Central memory CD8-positive, alpha-beta T cell (primary cell): Measurements from ENCODE around the gene ELAVL4.

Source experiments
- ATAC-seq: fragments of 150-1000 bp; cut with Tn5 transposase; replicated peaks from 2 replicates; pipeline ENCODE4 v1.10.0; 2022; ENCODE audit warnings: mild to moderate bottlenecking, moderate FRiP score, moderate number of reproducible peaks; ENCODE audit not compliant: poor library complexity, severe bottlenecking; ENCODE audit errors: extremely low read depth
- DNase-seq, 2 donors: peaks; one replicate each; pipeline ENCODE4 v3.0.0; 2021; ENCODE audit warnings: low spot score in 2 of 2
- H3K27ac Mint-ChIP-seq: one replicate; pipeline ENCODE4 v1.8.0; 2022; ENCODE audit warnings: low read depth, mild to moderate bottlenecking, moderate library complexity, mixed read lengths
- H3K27me3 Mint-ChIP-seq: one replicate; pipeline ENCODE4 v1.8.0; 2022; ENCODE audit warnings: mixed read lengths
- H3K36me3 Mint-ChIP-seq: one replicate; pipeline ENCODE4 v1.8.0; 2022; ENCODE audit warnings: mild to moderate bottlenecking, moderate library complexity, mixed read lengths; ENCODE audit not compliant: insufficient read depth
- H3K4me1 Mint-ChIP-seq: one replicate; pipeline ENCODE4 v1.8.0; 2022; ENCODE audit warnings: mixed read lengths
- H3K4me3 Mint-ChIP-seq: one replicate; pipeline ENCODE4 v1.8.0; 2022; ENCODE audit warnings: mild to moderate bottlenecking, moderate library complexity, mixed read lengths
- H3K9me3 Mint-ChIP-seq: one replicate; pipeline ENCODE4 v1.8.0; 2022; ENCODE audit warnings: mixed read lengths

Gene ELAVL4

DNA sequence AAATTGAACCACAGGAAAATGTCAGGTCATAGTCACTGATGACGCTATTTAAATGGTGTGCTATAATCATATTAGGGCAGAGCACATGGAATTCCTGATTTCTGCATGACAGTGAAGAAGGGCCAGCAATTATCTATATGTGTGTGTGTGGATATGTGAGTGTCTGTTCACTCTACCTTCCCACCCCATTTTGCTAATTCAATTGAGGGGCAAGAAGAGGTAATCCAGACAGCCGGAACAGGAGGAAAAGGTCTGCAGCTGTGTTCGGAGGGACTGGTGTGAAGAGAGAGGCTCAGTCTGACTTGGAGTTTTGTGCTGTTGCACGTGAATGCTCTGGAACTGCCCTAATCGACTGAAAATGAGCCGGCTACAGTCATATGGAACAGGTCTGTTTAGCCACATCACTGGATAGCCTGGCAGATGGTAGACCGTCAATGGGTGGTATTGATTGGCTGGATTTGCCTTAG is 5.1 kb upstream of the ELAVL4 start:
- no peak for DNase-seq
- no peak overlapping the region for H3K27ac Mint-ChIP-seq
- H3K27me3 Mint-ChIP-seq = peaks cover 70% of the 10 kb centered on the region
- no peaks in the 10 kb centered on the region for H3K4me1 Mint-ChIP-seq
- no peaks in the 10 kb centered on the region for H3K36me3 Mint-ChIP-seq
- no peak overlapping the region for H3K4me3 Mint-ChIP-seq
- ATAC-seq = no peak
- H3K9me3 Mint-ChIP-seq = no peaks in the 10 kb centered on the region

DNA sequence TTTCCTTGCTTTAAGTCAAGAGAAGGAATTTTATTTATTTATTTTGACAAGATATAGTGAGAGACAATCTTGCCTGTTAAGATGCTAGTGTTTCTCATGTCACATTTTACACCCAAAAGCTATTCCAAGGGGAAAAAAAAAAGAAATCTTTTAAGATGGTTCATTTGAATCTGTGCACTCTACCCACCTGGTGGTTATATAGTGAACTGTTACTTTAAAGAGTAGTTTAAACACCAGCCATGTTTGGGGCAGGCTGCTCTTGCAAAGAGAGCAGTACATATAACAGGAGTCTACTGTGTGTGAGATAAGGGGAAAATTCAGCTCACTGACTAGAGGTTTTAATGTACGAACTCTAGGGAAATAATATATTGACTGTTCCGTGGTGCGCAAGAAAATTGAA is 3.3 kb upstream of the ELAVL4 start:
- Mint-ChIP-seq H3K36me3 (peaks cover 2% of the 10 kb centered on the region), H3K27me3 (peaks cover 83% of the 10 kb centered on the region), H3K27ac (no peak overlapping the region), H3K4me3 (no peak overlapping the region), H3K9me3 (no peaks in the 10 kb centered on the region), H3K4me1 (peaks cover 12% of the 10 kb centered on the region)
- ATAC-seq = no peak
- no peak for DNase-seq

DNA sequence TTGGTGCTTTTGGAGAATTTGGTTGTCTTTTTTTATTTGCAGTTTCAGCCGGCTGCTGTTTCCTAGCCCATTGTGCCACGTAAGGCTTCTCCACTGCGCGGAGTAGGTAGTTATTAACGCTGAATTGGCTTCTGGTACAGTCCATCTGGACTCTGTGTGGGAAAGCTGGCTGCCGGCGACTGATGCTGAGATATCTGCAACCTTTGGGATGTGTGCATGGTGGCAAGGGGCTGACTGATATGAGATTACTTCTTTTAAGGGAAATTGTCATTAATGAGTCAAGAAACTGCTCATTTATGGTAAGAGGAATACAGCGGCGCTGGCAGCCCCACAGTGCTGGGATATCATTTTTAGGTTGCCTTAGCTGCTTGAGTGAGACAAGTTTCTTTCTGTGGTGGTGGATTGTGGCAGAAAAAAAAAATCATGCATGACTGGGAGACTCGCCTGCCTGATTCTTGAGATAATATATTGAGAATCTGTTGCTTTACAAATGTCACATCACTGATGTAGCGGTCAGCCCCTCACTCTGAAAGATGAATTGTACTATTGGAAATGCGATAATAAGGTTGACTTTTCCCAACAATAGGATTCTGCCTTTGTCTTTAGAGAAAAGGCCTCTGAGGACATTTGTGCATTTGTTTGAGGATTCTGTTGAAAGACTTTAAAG is 2.5 kb upstream of the ELAVL4 start:
- DNase-seq (no peak), ATAC-seq (no peak)
- Mint-ChIP-seq H3K4me3 (no peak overlapping the region), H3K36me3 (peaks cover 2% of the 10 kb centered on the region), H3K27ac (no peak overlapping the region), H3K9me3 (no peaks in the 10 kb centered on the region), H3K4me1 (peaks cover 19% of the 10 kb centered on the region), H3K27me3 (peaks cover 85% of the 10 kb centered on the region)

DNA sequence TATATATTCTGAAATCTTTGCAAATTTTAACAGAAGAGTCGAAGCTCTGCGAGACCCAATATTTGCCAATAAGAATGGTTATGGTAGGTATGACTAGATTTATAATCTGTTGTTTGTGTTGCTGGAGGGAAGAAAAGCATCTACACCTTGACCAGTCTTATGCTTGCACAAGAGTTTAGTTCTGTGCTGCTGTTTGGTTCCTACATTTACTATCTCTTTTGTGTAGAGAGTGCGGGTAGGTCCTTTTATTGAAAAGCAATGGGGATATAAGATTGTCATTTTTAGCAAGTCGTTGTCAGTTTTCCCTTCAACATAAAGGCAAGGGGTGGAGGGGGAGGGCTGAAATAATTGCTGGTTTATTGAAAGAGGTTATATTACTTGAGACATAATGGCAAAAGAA is 396 bp downstream of the ELAVL4 start:
- ATAC-seq (no peak), DNase-seq (no peak)
- H3K27me3 Mint-ChIP-seq = peaks cover 85% of the 10 kb centered on the region
- peak overlapping the region; percentile 63 for H3K4me3 Mint-ChIP-seq
- no peak overlapping the region for H3K27ac Mint-ChIP-seq
- H3K36me3 Mint-ChIP-seq = peaks cover 2% of the 10 kb centered on the region
- peaks cover 19% of the 10 kb centered on the region for H3K4me1 Mint-ChIP-seq
- H3K9me3 Mint-ChIP-seq = no peaks in the 10 kb centered on the region

DNA sequence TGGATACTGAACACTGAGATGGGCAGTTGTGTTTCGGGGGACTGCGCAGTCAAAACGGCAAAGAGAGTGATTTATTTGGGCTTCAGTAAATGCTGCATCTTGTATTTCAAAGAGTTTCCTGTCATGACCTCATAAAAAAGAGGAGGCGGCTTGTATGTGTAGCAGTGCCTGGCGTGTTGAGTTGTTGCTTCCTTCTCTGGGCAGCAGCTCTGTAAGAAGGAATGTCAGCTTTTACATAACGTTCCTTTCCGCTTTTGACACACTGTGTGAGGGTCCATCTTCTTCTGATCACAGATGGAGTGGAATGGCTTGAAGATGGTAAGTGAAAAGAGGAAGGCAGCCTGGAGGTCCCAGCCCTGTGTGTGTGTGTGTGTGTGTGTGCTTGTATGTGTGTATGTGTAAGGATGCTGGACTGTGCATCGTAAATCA is 941 bp downstream of the ELAVL4 start:
- Mint-ChIP-seq H3K4me1 (peaks cover 19% of the 10 kb centered on the region), H3K27me3 (peaks cover 85% of the 10 kb centered on the region), H3K27ac (no peak overlapping the region), H3K4me3 (peak overlapping the region; percentile 63), H3K36me3 (peaks cover 2% of the 10 kb centered on the region), H3K9me3 (no peaks in the 10 kb centered on the region)
- DNase-seq = no peak
- peak; percentile 56 for ATAC-seq

DNA sequence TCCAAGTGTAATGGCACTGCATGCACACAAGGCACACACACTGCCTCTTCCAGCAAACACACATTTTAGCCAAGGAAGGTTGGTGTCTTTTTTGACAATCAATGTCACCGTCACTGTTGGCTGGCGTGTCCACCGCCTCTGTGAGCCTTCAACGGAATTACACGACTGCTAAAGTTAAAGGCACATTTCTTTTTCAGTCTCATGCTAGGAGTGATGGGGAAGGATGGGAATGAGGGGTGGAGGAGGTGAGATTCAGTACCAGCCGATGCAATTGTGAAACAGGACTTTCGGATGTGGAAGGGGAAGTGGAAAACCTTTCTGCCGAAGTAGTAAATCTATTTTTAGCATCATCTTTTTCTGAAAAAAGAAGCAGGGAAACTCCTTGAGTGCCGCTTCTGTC is 1.4 kb downstream of the ELAVL4 start:
- H3K4me3 Mint-ChIP-seq = peak overlapping the region; percentile 63
- no peak for DNase-seq
- H3K27ac Mint-ChIP-seq = no peak overlapping the region
- H3K36me3 Mint-ChIP-seq = peaks cover 2% of the 10 kb centered on the region
- ATAC-seq = no peak
- no peaks in the 10 kb centered on the region for H3K9me3 Mint-ChIP-seq
- H3K4me1 Mint-ChIP-seq = peaks cover 19% of the 10 kb centered on the region
- H3K27me3 Mint-ChIP-seq = peaks cover 85% of the 10 kb centered on the region

DNA sequence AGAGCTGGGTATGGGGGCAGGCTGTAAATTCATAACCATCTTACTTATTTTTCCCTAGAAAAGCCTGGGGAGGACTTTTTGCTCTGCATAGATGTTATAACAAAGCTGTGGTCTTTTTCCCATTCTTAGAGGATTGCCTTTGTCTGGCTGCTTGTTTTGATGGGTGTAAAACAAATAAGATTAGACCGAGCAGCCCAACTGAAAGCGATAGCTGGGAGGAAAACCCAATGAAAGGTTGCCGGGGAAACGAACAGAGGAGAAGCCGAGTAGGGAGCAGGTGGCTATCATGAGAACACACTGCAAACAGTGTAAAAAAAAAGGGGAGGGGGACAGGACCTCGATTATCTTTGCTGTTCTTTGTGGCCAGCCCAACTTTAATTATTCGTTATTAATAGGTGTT is 1.9 kb downstream of the ELAVL4 start:
- peaks cover 2% of the 10 kb centered on the region for H3K36me3 Mint-ChIP-seq
- peaks cover 83% of the 10 kb centered on the region for H3K27me3 Mint-ChIP-seq
- peaks cover 19% of the 10 kb centered on the region for H3K4me1 Mint-ChIP-seq

DNA sequence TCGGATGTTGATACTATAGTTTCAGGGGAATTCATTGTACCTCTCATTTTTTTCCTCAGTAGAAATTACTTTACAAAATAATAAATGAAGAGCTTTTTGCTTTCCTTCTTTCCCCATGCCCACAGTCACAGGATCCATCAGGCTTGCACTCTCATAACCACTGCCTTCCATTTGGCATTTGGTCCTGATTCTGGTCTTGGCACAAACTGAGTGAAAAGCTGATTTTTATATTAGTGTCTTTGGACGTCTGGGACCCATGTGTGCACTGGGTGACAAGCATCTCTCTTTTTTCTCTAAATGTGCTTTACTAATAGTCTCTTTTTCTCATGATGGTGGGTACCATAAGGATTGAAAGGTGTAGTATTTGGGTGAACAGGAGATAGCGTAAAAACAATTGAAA is 2.8 kb downstream of the ELAVL4 start:
- no peak overlapping the region for H3K27ac Mint-ChIP-seq
- peaks cover 19% of the 10 kb centered on the region for H3K4me1 Mint-ChIP-seq
- peaks cover 80% of the 10 kb centered on the region for H3K27me3 Mint-ChIP-seq
- no peaks in the 10 kb centered on the region for H3K9me3 Mint-ChIP-seq
- no peak overlapping the region for H3K4me3 Mint-ChIP-seq
- DNase-seq (no peak), ATAC-seq (no peak)
- peaks cover 2% of the 10 kb centered on the region for H3K36me3 Mint-ChIP-seq

More for the DNA sequence above, 1.9 kb downstream of the ELAVL4 start:
- ATAC-seq = no peak
- H3K27ac Mint-ChIP-seq = no peak overlapping the region
- peak overlapping the region; percentile 63 for H3K4me3 Mint-ChIP-seq
- no peak for DNase-seq
- no peaks in the 10 kb centered on the region for H3K9me3 Mint-ChIP-seq

DNA sequence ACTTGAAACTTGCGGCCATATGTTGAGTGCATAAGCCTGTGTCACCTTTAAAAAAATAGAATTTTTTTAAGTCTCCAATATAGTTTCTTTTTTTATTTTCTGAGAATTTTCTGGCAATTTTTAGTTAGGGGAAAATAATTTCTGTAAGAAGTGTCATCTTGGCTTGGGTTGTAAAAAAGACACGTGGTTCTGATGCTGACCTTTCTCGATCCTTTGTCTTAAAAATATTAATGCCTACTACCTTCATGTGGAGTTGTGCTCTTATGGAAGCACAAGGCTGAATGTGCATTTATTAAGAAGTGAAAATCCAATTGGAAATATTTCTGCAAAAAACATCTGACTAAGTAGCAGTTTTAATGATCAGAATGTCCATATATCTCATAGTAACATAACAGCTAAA is 3.5 kb downstream of the ELAVL4 start:
- H3K4me3 Mint-ChIP-seq = no peak overlapping the region
- no peak overlapping the region for H3K27ac Mint-ChIP-seq
- peaks cover 2% of the 10 kb centered on the region for H3K36me3 Mint-ChIP-seq
- H3K27me3 Mint-ChIP-seq = peaks cover 79% of the 10 kb centered on the region
- peaks cover 19% of the 10 kb centered on the region for H3K4me1 Mint-ChIP-seq
- no peaks in the 10 kb centered on the region for H3K9me3 Mint-ChIP-seq
- ATAC-seq (no peak), DNase-seq (no peak)

DNA sequence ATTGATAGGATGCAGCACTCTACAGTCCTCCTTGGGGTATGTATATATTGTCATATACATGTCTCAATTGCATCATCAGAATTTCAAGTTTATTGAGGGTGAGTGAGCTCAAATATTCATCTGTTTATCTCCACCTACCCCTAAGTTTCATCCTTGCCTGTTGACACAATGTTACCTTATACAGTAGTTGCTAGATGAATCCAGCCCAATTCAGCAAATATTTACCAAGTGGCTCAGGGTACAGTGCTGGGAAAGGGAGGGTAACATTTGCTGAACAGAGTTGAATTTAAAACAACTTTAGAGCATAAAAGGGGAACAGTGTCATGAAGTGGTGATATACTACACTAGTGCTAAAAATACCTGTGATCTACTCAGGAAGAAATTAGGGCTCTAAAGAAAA is 14.4 kb downstream of the ELAVL4 start:
- Mint-ChIP-seq H3K9me3 (no peaks in the 10 kb centered on the region), H3K27ac (no peak overlapping the region), H3K4me3 (no peak overlapping the region), H3K4me1 (no peaks in the 10 kb centered on the region), H3K27me3 (peaks cover 33% of the 10 kb centered on the region), H3K36me3 (peaks cover 1% of the 10 kb centered on the region)
- DNase-seq (no peak), ATAC-seq (no peak)

DNA sequence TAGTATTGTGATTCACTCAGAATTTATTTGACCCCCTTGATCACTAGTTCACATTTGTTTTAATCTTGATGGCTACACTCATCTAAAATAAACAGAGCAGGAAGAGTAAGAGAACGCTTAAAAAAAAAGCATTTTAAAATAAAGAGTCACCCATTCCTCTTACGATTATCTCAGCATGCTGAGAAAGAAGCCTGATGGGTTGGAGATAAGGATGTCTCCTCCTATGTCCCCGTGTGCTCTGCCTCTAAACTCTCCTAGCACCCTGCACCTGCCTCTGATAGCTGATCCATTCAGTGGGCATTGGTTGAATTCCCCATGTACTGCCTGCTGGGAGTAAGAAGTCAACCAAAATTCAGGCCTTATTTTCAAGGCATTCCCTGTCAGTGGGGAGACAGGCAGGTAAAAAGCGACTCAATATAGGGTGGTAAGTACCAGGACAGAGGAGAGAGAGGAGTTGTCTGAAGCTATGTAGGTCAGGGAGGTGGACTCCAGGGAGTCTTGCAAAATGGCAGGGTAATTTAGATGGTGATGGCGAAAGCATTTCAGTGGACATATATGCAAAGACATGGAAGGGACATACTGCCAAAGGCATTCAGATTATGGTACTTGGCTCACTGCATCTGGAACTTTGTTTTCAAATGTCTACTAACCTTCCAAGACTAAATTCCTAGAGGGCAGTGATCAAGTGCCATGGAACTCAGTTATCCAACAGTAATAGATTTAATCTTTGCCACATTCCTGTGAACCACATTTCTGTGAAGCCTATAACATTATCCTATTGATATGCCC is 18.4 kb downstream of the ELAVL4 start:
- no peak overlapping the region for H3K27ac Mint-ChIP-seq
- H3K27me3 Mint-ChIP-seq = peaks cover 40% of the 10 kb centered on the region
- DNase-seq (no peak), ATAC-seq (no peak)
- H3K4me1 Mint-ChIP-seq = no peaks in the 10 kb centered on the region
- no peaks in the 10 kb centered on the region for H3K9me3 Mint-ChIP-seq
- no peaks in the 10 kb centered on the region for H3K36me3 Mint-ChIP-seq
- no peak overlapping the region for H3K4me3 Mint-ChIP-seq

DNA sequence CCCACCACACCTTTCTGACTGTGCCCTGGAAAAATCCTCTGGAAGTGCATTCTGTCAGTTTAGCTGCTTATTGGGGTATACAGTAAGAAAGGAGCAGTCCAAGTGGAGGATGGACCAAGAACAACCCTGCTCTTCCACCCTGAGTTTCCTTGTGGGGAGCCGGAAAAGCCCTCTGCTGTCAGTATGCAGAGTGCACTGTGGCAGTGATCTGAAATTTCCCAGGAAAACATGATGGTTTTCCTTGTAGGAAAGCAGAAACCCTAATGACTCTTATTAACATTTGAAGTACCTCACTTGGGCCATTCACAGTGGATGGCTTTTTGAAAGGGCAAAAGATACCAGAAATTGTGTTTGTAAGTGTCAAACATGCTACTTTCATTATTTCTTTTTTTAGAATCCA is 20.5 kb downstream of the ELAVL4 start:
- H3K36me3 Mint-ChIP-seq = no peaks in the 10 kb centered on the region
- H3K27me3 Mint-ChIP-seq = peaks cover 38% of the 10 kb centered on the region
- DNase-seq = no peak
- H3K27ac Mint-ChIP-seq = no peak overlapping the region
- no peak for ATAC-seq
- no peaks in the 10 kb centered on the region for H3K9me3 Mint-ChIP-seq
- no peaks in the 10 kb centered on the region for H3K4me1 Mint-ChIP-seq
- no peak overlapping the region for H3K4me3 Mint-ChIP-seq

DNA sequence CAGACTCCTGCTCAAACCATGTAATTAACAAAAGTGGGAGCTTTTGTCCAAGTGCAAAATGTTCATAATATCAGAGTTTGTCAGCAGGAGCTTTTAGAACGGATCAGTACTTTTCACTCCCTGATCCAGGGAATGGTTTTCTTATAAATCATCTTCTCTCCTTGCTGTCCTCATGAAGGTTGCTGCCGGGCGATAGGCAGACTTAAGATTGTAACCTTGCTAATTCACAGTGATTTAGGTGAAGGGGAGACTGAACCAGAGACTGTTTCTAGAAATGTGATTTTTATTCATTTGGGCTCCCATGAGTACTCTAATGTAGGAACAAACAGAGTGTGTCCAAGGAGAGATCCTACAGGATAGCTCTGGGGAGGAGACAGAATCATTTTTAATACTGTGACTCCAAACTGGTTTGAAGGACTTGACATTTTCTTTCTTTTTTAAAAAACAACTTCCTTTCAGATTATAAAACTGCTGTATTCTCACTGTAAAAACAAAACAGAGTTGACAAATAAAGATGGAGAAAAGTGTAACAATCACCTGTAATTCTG is 23.7 kb downstream of the ELAVL4 start:
- Mint-ChIP-seq H3K27me3 (peaks cover 50% of the 10 kb centered on the region), H3K9me3 (no peaks in the 10 kb centered on the region), H3K27ac (no peak overlapping the region), H3K36me3 (no peaks in the 10 kb centered on the region), H3K4me1 (no peaks in the 10 kb centered on the region), H3K4me3 (no peak overlapping the region)
- DNase-seq (no peak), ATAC-seq (no peak)
